HEK293T (cell line): ENCODE data around the gene ANKRD34A.

Experiments
- CTCF ChIA-PET: fragments of 350-600 bp; formaldehyde crosslinking; extraction: SDS; loops from one replicate; lab custom pipeline; 2021; ENCODE audit warnings: antibody characterized with exemption, inconsistent platforms; lab: Yijun Ruan, JAX
- POLR2A ChIA-PET: fragments of 350-600 bp; formaldehyde crosslinking; extraction: SDS; loops from one replicate; lab custom pipeline; 2020; ENCODE audit warnings: antibody characterized with exemption, inconsistent platforms; lab: Yijun Ruan, JAX
- DNase-seq: peaks from one replicate; pipeline ENCODE4 v3.0.0; 2012; ENCODE audit warnings: mixed read lengths; ENCODE audit errors: extremely low spot score
- ARNT ChIP-seq: fragments of 450-650 bp; IDR thresholded peaks from 2 replicates; pipeline ENCODE4 v1.6.1; 2017; ENCODE audit warnings: mild to moderate bottlenecking
- BHLHE40 ChIP-seq: fragments of 450-650 bp; IDR thresholded peaks from 2 replicates; pipeline ENCODE4 v1.6.1; 2016; ENCODE audit warnings: mild to moderate bottlenecking, moderate library complexity, borderline replicate concordance
- CTBP1 ChIP-seq: fragments of 450-650 bp; IDR thresholded peaks from 2 replicates; pipeline ENCODE4 v1.6.1; 2016; ENCODE audit warnings: borderline replicate concordance
- ELF4 ChIP-seq: fragments of 450-650 bp; IDR thresholded peaks from 2 replicates; pipeline ENCODE4 v1.6.1; 2017; ENCODE audit warnings: antibody characterized with exemption
- FOXA1 ChIP-seq: fragments of 450-650 bp; IDR thresholded peaks from 2 replicates; pipeline ENCODE4 v1.6.1; 2016; ENCODE audit warnings: mild to moderate bottlenecking
- FOXK2 ChIP-seq: fragments of 450-650 bp; IDR thresholded peaks from 2 replicates; pipeline ENCODE4 v1.6.1; 2016; ENCODE audit warnings: mild to moderate bottlenecking
- FOXM1 ChIP-seq: fragments of 450-650 bp; IDR thresholded peaks from 2 replicates; pipeline ENCODE4 v1.6.1; 2017; ENCODE audit warnings: mild to moderate bottlenecking, borderline replicate concordance
- HDGF ChIP-seq: fragments of 450-650 bp; IDR thresholded peaks from 2 replicates; pipeline ENCODE4 v1.6.1; 2017; ENCODE audit warnings: antibody characterized with exemption, borderline replicate concordance
- L3MBTL2 ChIP-seq: fragments of 450-650 bp; conservative IDR thresholded peaks from 2 replicates; pipeline ENCODE4 v1.6.1; 2016; ENCODE audit warnings: mild to moderate bottlenecking
- LEF1 ChIP-seq: fragments of 450-650 bp; IDR thresholded peaks from 2 replicates; pipeline ENCODE4 v1.6.1; 2017; ENCODE audit warnings: mild to moderate bottlenecking, borderline replicate concordance
- NFRKB ChIP-seq: fragments of 450-650 bp; IDR thresholded peaks from 2 replicates; pipeline ENCODE4 v1.6.1; 2016; ENCODE audit warnings: mild to moderate bottlenecking, moderate library complexity
- SP1 ChIP-seq: fragments of 450-650 bp; IDR thresholded peaks from 2 replicates; pipeline ENCODE4 v1.6.1; 2017
- SUZ12 ChIP-seq: fragments of 450-650 bp; IDR thresholded peaks from 2 replicates; pipeline ENCODE4 v1.6.1; 2016; ENCODE audit warnings: mild to moderate bottlenecking
- TARDBP ChIP-seq: fragments of 450-650 bp; IDR thresholded peaks from 2 replicates; pipeline ENCODE4 v1.6.1; 2016
- ZNF384 ChIP-seq: fragments of 450-650 bp; IDR thresholded peaks from 2 replicates; pipeline ENCODE4 v1.6.1; 2016
- TF ChIP-seq, protein P1 (sequence below): fragments of 450-650 bp; IDR thresholded peaks from 2 replicates; pipeline ENCODE4 v1.6.1; 2016

Gene ANKRD34A

DNA sequence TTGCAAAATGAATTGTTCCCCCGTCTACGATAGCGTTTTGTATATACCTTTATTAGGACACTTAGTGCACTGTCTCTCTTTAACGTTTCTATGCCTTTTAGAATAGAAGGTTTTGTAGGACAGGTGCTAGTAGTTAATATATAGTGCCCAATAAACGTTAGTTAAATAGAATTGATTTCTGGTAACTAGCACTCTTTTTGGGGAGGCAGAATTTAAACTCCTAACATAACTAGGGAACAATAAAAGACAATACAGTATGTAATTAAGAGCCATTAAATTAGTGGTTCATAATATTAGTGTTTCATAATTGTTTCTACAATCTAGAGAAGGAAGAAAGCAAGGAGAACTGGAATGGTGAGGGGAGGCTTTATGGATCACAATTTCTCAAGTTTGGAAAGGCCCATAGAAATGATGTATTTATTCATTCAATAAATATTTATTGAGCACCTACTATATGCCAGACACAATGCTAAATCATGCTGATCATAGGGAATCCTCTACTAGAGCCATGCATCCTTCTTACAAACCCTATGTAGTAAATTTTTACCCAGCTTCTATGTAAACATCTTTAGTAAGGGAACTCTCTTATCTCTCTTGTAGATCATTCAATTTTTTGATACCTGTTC is 857 bp upstream of the ANKRD34A start:
- no peak for TF ChIP-seq CTBP1
- TF ChIP-seq ARNT = no peak
- no peak for TF ChIP-seq SUZ12
- no peak for TF ChIP-seq SP1
- TF ChIP-seq, protein P1, sequence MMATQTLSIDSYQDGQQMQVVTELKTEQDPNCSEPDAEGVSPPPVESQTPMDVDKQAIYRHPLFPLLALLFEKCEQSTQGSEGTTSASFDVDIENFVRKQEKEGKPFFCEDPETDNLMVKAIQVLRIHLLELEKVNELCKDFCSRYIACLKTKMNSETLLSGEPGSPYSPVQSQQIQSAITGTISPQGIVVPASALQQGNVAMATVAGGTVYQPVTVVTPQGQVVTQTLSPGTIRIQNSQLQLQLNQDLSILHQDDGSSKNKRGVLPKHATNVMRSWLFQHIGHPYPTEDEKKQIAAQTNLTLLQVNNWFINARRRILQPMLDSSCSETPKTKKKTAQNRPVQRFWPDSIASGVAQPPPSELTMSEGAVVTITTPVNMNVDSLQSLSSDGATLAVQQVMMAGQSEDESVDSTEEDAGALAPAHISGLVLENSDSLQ = no peak
- TF ChIP-seq HDGF = no peak
- no peak for TF ChIP-seq FOXK2
- TF ChIP-seq ELF4 = no peak
- TF ChIP-seq BHLHE40 = no peak
- TF ChIP-seq TARDBP = no peak
- no peak for TF ChIP-seq FOXA1
- TF ChIP-seq L3MBTL2 = no peak
- TF ChIP-seq NFRKB = no peak
- DNase-seq = no peak
- ChIA-PET CTCF (interaction anchor here (1.1 to 4.5 kb wide), 5 partner anchors 13 to 120 kb away, joined by 4 to 26 read pairs (median 5); partner anchors contain the start of gene NUDT17), POLR2A (interaction anchor here (0.9 to 4.6 kb wide), 30 partner anchors 8 to 119 kb away, joined by 3 to 60 read pairs (median 8); partner anchors contain the start of genes NUDT17, PEX11B, PIAS3 and RBM8A)

DNA sequence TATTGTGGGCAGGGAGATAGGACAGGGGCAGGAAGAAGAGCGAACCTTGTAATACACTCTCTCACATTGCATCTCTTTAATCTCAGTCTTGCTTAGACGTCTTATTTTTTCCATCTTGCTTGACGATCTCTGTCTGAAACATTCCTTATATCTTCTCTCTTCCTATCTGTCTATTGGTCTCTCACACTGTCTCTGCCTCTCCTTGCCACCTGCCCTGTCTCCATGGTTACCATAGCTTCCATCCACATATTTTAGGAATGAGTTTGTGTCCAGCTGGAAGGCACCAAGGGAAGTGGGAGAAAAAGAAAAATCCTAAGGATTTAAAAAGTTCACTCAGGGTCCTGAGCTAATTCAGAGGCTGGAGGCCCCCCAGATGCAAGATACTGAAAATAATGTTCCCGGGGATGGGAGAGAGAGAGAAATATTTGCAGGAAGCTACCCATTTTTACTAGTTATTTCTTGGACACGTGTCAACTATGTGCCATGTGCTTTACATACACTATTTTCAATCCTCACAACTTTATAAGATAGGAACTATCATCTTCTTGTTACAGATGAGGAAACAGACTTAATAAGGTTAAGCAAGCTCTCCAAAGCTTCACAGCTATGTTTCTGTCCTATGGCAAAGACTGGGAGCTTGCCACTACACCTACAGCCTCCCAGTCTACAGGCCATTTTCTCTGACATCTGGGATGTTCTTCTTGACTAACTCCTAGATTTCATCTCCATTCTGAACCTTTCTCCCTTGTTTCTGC is 933 bp downstream of the ANKRD34A start:
- TF ChIP-seq FOXK2 = no peak
- no peak for TF ChIP-seq ELF4
- no peak for TF ChIP-seq ZNF384
- no peak for TF ChIP-seq BHLHE40
- TF ChIP-seq ARNT = no peak
- TF ChIP-seq FOXA1 = no peak
- TF ChIP-seq FOXM1 = no peak
- no peak for TF ChIP-seq SP1
- no peak for TF ChIP-seq L3MBTL2
- TF ChIP-seq, protein P1 = no peak
- POLR2A ChIA-PET = interaction anchor here (0.5 to 4.6 kb wide), 33 partner anchors 8 to 498 kb away, joined by 3 to 60 read pairs (median 6); partner anchors contain the start of genes ANKRD35, HJV, NUDT17 and PEX11B
- CTCF ChIA-PET = interaction anchor here (1.2 to 4.5 kb wide), 5 partner anchors 15 to 72 kb away, joined by 3 to 26 read pairs (median 4); partner anchors contain the start of genes ITGA10 and RBM8A
- no peak for DNase-seq

DNA sequence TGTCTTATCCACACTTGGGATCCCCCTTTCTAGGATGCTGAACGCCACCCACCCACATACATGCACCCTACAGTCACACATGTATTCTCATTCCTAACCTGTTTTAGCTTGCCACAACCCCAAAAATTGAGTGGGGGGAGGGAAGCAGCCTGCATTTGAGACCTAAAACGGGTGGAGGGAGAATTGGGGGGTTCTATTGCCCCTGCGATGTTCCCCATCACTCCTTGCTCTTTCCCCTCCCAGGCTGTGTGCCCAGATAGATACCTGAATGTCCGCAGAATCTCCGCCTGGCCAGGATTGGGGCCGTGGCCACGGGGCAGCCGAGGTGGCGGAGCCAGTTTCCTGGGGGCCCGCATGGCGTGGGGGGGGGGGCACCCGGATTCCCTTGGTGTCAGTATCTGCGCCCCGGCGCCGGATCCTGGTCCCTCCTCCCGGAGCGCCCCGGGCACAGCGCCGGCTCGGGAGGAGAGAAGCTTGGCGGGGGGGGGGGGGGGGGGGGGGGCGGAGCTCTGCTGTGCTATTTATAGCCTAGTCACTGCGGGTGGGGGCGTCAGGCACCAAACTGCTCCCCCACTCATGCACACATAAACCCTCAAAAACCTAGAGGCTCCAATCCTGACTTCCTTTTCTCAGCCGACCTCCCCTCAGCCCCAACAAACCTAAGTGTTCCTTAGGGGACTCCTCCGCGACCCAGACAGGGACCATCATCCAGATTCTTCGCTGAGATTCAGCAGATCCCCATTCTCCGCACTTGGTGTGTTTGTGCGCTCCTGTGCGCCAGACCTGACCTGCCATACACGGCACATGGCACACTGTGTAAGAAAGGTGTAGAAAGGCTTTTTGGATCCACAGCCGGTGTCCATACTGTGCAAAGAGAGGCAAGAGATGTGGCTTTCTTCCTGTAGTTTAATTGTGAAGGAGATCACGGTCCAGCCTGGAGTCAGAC is 1.9 kb downstream of the ANKRD34A start:
- CTCF ChIA-PET = interaction anchor here (1.5 to 4.5 kb wide), 2 partner anchors 16 to 36 kb away, joined by 3 to 26 read pairs; no protein-coding TSS in a partner anchor
- POLR2A ChIA-PET = interaction anchor here (1.7 to 4.6 kb wide), 5 partner anchors 17 to 44 kb away, joined by 3 to 60 read pairs (median 19); partner anchors contain the start of genes PEX11B and RBM8A
- DNase-seq = no peak
- TF ChIP-seq HDGF = no peak

DNA sequence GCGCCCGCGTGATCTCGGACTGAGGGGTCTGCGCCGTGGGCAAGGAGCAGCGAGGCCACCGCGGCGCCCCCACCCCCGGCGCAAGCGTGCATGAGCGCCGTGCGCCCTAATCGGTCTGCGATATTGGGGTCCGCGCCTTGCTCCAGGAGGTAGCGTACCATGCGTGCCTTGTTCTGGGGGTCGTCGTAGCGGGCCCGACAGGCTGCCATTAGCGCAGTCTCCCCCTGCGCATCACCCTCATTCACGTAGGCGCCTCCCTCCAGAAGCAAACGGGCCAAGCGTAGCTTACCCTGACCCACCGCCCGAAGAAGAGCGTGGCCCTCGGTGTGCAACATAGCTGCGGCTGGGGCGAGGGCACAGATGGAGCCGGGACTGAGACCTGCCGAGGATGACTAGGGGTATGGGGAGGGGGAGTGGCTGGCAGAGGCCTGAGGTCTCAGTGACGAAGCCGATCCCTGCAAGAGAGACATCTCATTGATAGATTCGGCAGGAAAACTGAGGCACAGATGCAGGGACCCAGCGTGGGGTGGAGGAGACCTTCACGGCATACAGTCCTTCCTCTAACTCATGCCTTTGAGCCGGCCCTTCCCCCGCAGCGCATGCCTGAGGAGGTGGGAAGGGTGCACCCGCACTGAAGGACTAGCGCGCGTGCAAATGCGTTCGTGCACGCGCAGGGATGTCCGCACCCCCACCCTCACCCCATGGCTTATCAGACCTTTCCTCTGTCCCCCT is 2.8 kb downstream of the ANKRD34A start:
- TF ChIP-seq HDGF (0 out of 2 replicates have a peak, but pooled peaks have one; percentile 67), L3MBTL2 (peak; percentile 64), CTBP1 (no peak)
- no peak for DNase-seq
- ChIA-PET POLR2A (interaction anchor here (4.6 kb wide), 1 partner anchor 35 kb away, joined by 60 read pairs; the partner anchor contains the start of gene RBM8A), CTCF (no interaction called here)

DNA sequence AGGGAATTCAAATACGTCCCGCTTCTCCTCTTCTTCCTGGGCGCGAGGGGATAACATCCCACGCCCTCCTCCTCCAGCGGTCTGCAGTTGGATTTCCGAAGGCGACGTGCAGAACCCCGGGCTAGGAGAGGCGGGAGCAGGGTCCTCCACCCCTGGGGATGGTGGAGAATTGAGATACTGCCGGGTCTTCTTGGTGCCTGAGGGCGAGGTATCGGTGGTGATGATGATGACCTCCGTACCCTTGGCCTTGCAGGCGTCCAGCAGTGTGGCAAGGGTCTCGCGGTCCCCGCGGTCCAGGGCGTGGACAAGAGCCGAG is 3.3 kb downstream of the ANKRD34A start:
- CTCF ChIA-PET = no interaction called here
- POLR2A ChIA-PET = interaction anchor here (1.0 to 1.5 kb wide), 5 partner anchors 33 to 99 kb away, joined by 3 to 11 read pairs (median 3); partner anchors contain the start of genes RBM8A and TXNIP
- DNase-seq = no peak
- TF ChIP-seq ARNT (no peak), FOXA1 (no peak), ZNF384 (no peak), L3MBTL2 (no peak), SP1 (no peak), LEF1 (no peak), SUZ12 (no peak), ELF4 (no peak), BHLHE40 (no peak), HDGF (no peak), CTBP1 (no peak), FOXK2 (no peak), TARDBP (no peak)
- TF ChIP-seq, protein P1 = no peak
